Measurements from ENCODE around the gene INPP5F. TPM values are rescaled to one million over a fixed set of nuclear protein-coding genes. Genes with fewer than 3 reads are reported as not detected.

Gene INPP5F
- total and polyA plus RNA-seq, 10 of the 15 experiments (the other 5 are each of a cell fraction or from before 2014, with no cell fraction given), result 6.0 to 49.3 (median 34.3) TPM

GRCh38 chr10:119715628-119716505 lies 10.0 kb upstream of the INPP5F start:
- FAIRE-seq (no peak), DNase-seq (ENCODE audit: low read depth, low spot score) (no peak), ATAC-seq (no peak)
- H3K4me2 ChIP-seq (ENCODE audit: control insufficient read depth, insufficient read depth), result no peak overlapping the region
- ChIA-PET SMC1A (ENCODE audit: uncharacterized antibody, unreplicated experiment) (interaction anchor here (1.0 to 4.1 kb wide), 5 partner anchors 9 to 29 kb away, joined by 3 to 29 read pairs (median 4); no protein-coding TSS in a partner anchor), RAD21 (ENCODE audit: unreplicated experiment) (interaction anchor here (1.0 to 2.4 kb wide), 3 partner anchors 8 to 35 kb away, joined by 3 to 8 read pairs (median 4); no protein-coding TSS in a partner anchor), CTCF (interaction anchor here (2.4 kb wide), 1 partner anchor 35 kb away, joined by 10 read pairs; no protein-coding TSS in a partner anchor), POLR2A (interaction anchor here (1.5 to 4.0 kb wide), 2 partner anchors 10 to 14 kb away, joined by 4 to 53 read pairs; partner anchors contain the start of gene INPP5F)
- peaks cover 6% of the 10 kb centered on the region; the same call in 2 of the 3 replicates for H3K9me3 ChIP-seq (replicated peaks; ENCODE audit: control insufficient read depth, insufficient read depth, low read length)
- no peaks in the 10 kb centered on the region for H3K36me3 ChIP-seq (ENCODE audit: control insufficient read depth in 2 of 2, insufficient read depth in 2 of 2, low read length in 1 of 2)
- H3K4me3 ChIP-seq, result no peak overlapping the region
- no peak overlapping the region for H3K27ac ChIP-seq (ENCODE audit: control insufficient read depth, insufficient read depth)
- no peaks in the 10 kb centered on the region for H3K27me3 ChIP-seq (replicated peaks in 1 of 2; ENCODE audit: control insufficient read depth in 2 of 2, insufficient read depth in 2 of 2, low read length in 1 of 2)
- H2AFZ ChIP-seq (ENCODE audit: control insufficient read depth, low read depth, low read length), result no peak overlapping the region
- H4K20me1 ChIP-seq (ENCODE audit: control insufficient read depth, insufficient read depth), result no peaks in the 10 kb centered on the region
- 68% methylated on average over 8 of the region's 8 CpGs for WGBS (ENCODE audit: insufficient coverage, insufficient replicate concordance, low lambda C conversion rate, missing lambda C conversion rate)
- in situ Hi-C loops (cut with MboI), result no loop called here
- H3K79me2 ChIP-seq (ENCODE audit: control insufficient read depth, insufficient read depth, low read length), result no peaks in the 10 kb centered on the region
- intact Hi-C loops (cut with micrococcal nuclease; ENCODE audit: unreplicated experiment), result no loop called here
- no peak overlapping the region for H3K9ac ChIP-seq (ENCODE audit: control insufficient read depth, insufficient read depth, low read length)
- H3K4me1 ChIP-seq (ENCODE audit: control insufficient read depth, insufficient read depth, low read length), result no peaks in the 10 kb centered on the region
- no TSS peak for BruUV-seq (replicated peaks)
- TF ChIP-seq ZBTB4 (CRISPR knock-in tag; IDR thresholded peaks at IDR 0.05), result no peak
- TF ChIP-seq PML (IDR thresholded peaks at IDR 0.05; ENCODE audit: low read length), result no peak
- no peak for TF ChIP-seq FOXK2 (IDR thresholded peaks at IDR 0.05)
- no peak for TF ChIP-seq RELB (IDR thresholded peaks at IDR 0.05; ENCODE audit: low read depth)
- TF ChIP-seq RELA (IDR thresholded peaks at IDR 0.05; ENCODE audit: borderline replicate concordance, partially characterized antibody), result no peak
- TF ChIP-seq RBBP5 (conservative IDR thresholded peaks at IDR 0.05), result no peak
- TF ChIP-seq RCOR1 (conservative IDR thresholded peaks at IDR 0.05; ENCODE audit: low read depth, low read length), result no peak
- TF ChIP-seq DPF2 (IDR thresholded peaks at IDR 0.05), result no peak
- no peak for TF ChIP-seq E2F8 (IDR thresholded peaks at IDR 0.05; ENCODE audit: low read depth, partially characterized antibody)
- TF ChIP-seq SMC3 (IDR thresholded peaks at IDR 0.05; ENCODE audit: borderline replicate concordance, low read length), result no peak
- no peak for TF ChIP-seq CBX3 (IDR thresholded peaks at IDR 0.05; ENCODE audit: borderline replicate concordance, low read depth)
- no peak for TF ChIP-seq ASH2L (IDR thresholded peaks at IDR 0.05; ENCODE audit: borderline replicate concordance, low read depth)
